ENCODE data around the gene EEF2K. TPM values are rescaled to one million over a fixed set of nuclear protein-coding genes. Genes with fewer than 3 reads are reported as not detected.
A peak's percentile ranks its signal among the peaks of the same experiment; 100 is the strongest.

The EEF2K gene
- total and polyA plus RNA-seq, 2 of the 13 experiments (the other 11 are each of a cell fraction or from before 2014, with no cell fraction given), result 22.0 to 23.8 TPM

GRCh38 chr16:22206842-22207714 lies 1.0 kb downstream of the EEF2K start:
- no TSS peak for BruUV-seq (replicated peaks)
- Histone ChIP-seq H3K27me3 (ENCODE audit: control insufficient read depth in 1 of 2, insufficient read depth in 2 of 2, low read length in 2 of 2) (no peaks in the 10 kb centered on the region; a peak in 1 of 5 replicates), H4K20me1 (ENCODE audit: insufficient read depth, low read length) (0 out of 2 replicates have a peak, but pooled peaks cover 4% of the 10 kb centered on the region), H3K36me3 (replicated peaks in 1 of 2; ENCODE audit: control insufficient read depth in 1 of 2, insufficient read depth in 2 of 2, low read length in 2 of 2) (peaks cover 4 to 7% of the 10 kb centered on the region in 2 experiments), H3K4me3 (replicated peaks in 1 of 3; ENCODE audit: insufficient read depth in 1 of 3, low read depth in 2 of 3, low read length in 3 of 3) (peak overlapping the region; percentile 89 to 97 (median 93)), H3K79me2 (ENCODE audit: insufficient read depth, low read length) (peaks cover 53% of the 10 kb centered on the region), H3K9ac (ENCODE audit: insufficient read depth, low read depth, low read length) (peak overlapping the region; percentile 85), H3K9me3 (ENCODE audit: low read length) (no peaks in the 10 kb centered on the region), H3K4me1 (ENCODE audit: insufficient read depth, low read length) (peaks cover 70% of the 10 kb centered on the region), H3K27ac (ENCODE audit: extremely low read length, insufficient read depth, low read length) (peak overlapping the region; percentile 71), H2AFZ (ENCODE audit: low read length) (no peak overlapping the region), H3K4me2 (ENCODE audit: low read depth, low read length) (peak overlapping the region; percentile 96)
- intact Hi-C loops (cut with micrococcal nuclease; ENCODE audit: unreplicated experiment) (loop anchor here (1.0 to 5.0 kb wide), 2 partner anchors 80 to 90 kb away; partner anchors contain the start of gene POLR3E), in situ Hi-C loops (cut with HindIII; ENCODE audit: extremely low pct_ligation_motif_present, low pct_unique_long_range_greater_than_20kb) (no loop called here)
- WGBS (ENCODE audit: low lambda C conversion rate), result 8% methylated on average over 33 of the region's 35 CpGs
- CTCF ChIA-PET (ENCODE audit: low intra/inter-chr PET ratio, low total read pairs), result interaction anchor here (1.9 kb wide), 1 partner anchor 90 kb away, joined by 14 read pairs; the partner anchor contains the start of gene POLR3E
- FAIRE-seq (no peak), DNase-seq (ENCODE audit: low spot score) (no peak), ATAC-seq (peak; percentile 50)
- POLR2A ChIA-PET, result interaction anchor here (0.7 to 5.4 kb wide), 8 partner anchors 9 to 162 kb away, joined by 3 to 78 read pairs (median 5); partner anchors contain the start of gene POLR3E
- no peak for TF ChIP-seq PTBP1 (IDR thresholded peaks at IDR 0.05; ENCODE audit: low read depth, low read length, poor library complexity, severe bottlenecking)
- TF ChIP-seq SALL2 (CRISPR knock-in tag; IDR thresholded peaks at IDR 0.05), result 0 out of 2 replicates have a peak, but pooled peaks have one; percentile 36
- TF ChIP-seq ZBTB39 (CRISPR knock-in tag; IDR thresholded peaks at IDR 0.05), result no peak
- no peak for TF ChIP-seq ZNF138 (CRISPR knock-in tag; IDR thresholded peaks at IDR 0.05; ENCODE audit: low read depth)
- peak; percentile 40; the same call in 1 of the 2 replicates for TF ChIP-seq ZNF367 (CRISPR knock-in tag; IDR thresholded peaks at IDR 0.05; ENCODE audit: borderline replicate concordance)
- TF ChIP-seq ZNF607 (CRISPR knock-in tag; IDR thresholded peaks at IDR 0.05; ENCODE audit: borderline replicate concordance), result no peak
- TF ChIP-seq KMT2B (CRISPR knock-in tag; IDR thresholded peaks at IDR 0.05), result 0 out of 2 replicates have a peak, but pooled peaks have one; percentile 2
- TF ChIP-seq ESRRA (CRISPR knock-in tag; IDR thresholded peaks at IDR 0.05; ENCODE audit: low read depth), result no peak
- peak; percentile 80 for TF ChIP-seq ZNF121 (CRISPR knock-in tag; IDR thresholded peaks at IDR 0.05)
- peak; percentile 100 for TF ChIP-seq ZSCAN29 (CRISPR knock-in tag; conservative IDR thresholded peaks at IDR 0.05)
- TF ChIP-seq FLYWCH1 (CRISPR knock-in tag; IDR thresholded peaks at IDR 0.05), result no peak
- no peak for TF ChIP-seq MAFG (CRISPR knock-in tag; IDR thresholded peaks at IDR 0.05)
- TF ChIP-seq HMGXB4 (CRISPR knock-in tag; IDR thresholded peaks at IDR 0.05; ENCODE audit: borderline replicate concordance in 1 of 2, low read depth in 1 of 2), result no peak
- TF ChIP-seq ARNT (IDR thresholded peaks at IDR 0.05), result no peak
- TF ChIP-seq, protein P1, sequence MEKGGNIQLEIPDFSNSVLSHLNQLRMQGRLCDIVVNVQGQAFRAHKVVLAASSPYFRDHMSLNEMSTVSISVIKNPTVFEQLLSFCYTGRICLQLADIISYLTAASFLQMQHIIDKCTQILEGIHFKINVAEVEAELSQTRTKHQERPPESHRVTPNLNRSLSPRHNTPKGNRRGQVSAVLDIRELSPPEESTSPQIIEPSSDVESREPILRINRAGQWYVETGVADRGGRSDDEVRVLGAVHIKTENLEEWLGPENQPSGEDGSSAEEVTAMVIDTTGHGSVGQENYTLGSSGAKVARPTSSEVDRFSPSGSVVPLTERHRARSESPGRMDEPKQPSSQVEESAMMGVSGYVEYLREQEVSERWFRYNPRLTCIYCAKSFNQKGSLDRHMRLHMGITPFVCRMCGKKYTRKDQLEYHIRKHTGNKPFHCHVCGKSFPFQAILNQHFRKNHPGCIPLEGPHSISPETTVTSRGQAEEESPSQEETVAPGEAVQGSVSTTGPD (CRISPR knock-in tag; IDR thresholded peaks at IDR 0.05), result peak; percentile 64; the same call in 1 of the 2 replicates
- 0 out of 2 replicates have a peak, but pooled peaks have one; percentile 26 for TF ChIP-seq ZNF33A (CRISPR knock-in tag; IDR thresholded peaks at IDR 0.05; ENCODE audit: borderline replicate concordance)
- TF ChIP-seq ZNF768 (CRISPR knock-in tag; IDR thresholded peaks at IDR 0.05), result peak; percentile 33; the same call in 1 of the 2 replicates

All from HepG2 (cell line).